Parathyroid adenoma (tissue), 2 donors: Measurements from ENCODE around the gene R3HDML.

Experiments used
- H2AFZ ChIP-seq: fragments of 300-600 bp; sonication (generic); one replicate; pipeline ENCODE4 v1.7.0; 2017; ENCODE audit warnings: antibody characterized with exemption, mild to moderate bottlenecking
- H3K27ac ChIP-seq: fragments of 300-600 bp; sonication (generic); one replicate; pipeline ENCODE4 v1.7.0; 2017
- H3K27me3 ChIP-seq: fragments of 300-600 bp; sonication (generic); one replicate; pipeline ENCODE4 v1.7.0; 2017; ENCODE audit warnings: low read length; ENCODE audit not compliant: control insufficient read depth, insufficient read depth
- H3K36me3 ChIP-seq: fragments of 300-600 bp; sonication (generic); one replicate; pipeline ENCODE4 v1.7.0; 2017; ENCODE audit warnings: low read length; ENCODE audit not compliant: control insufficient read depth, insufficient read depth
- H3K4me1 ChIP-seq: fragments of 300-600 bp; sonication (generic); one replicate; pipeline ENCODE4 v1.7.0; 2017; ENCODE audit warnings: control low read depth
- H3K4me2 ChIP-seq: fragments of 300-600 bp; sonication (generic); one replicate; pipeline ENCODE4 v1.7.0; 2017; ENCODE audit warnings: low read length
- H3K4me3 ChIP-seq: fragments of 300-600 bp; sonication (generic); one replicate; pipeline ENCODE4 v1.7.0; 2017; ENCODE audit warnings: low read depth, low read length
- H3K79me2 ChIP-seq: fragments of 300-600 bp; sonication (generic); one replicate; pipeline ENCODE4 v1.7.0; 2017; ENCODE audit warnings: control low read depth
- H3K9ac ChIP-seq: fragments of 300-600 bp; sonication (generic); one replicate; pipeline ENCODE4 v1.7.0; 2017; ENCODE audit warnings: mild to moderate bottlenecking
- H3K9me3 ChIP-seq: fragments of 300-600 bp; sonication (generic); one replicate; pipeline ENCODE4 v1.7.0; 2017; ENCODE audit warnings: low read length; ENCODE audit not compliant: control insufficient read depth
- CTCF ChIP-seq: fragments of 300-600 bp; sonication (generic); IDR thresholded peaks from one replicate; pipeline ENCODE4 v1.7.0; 2017; ENCODE audit warnings: antibody characterized with exemption, mild to moderate bottlenecking
- donor health status: primary hyperparathyroidism.

R3HDML gene

DNA sequence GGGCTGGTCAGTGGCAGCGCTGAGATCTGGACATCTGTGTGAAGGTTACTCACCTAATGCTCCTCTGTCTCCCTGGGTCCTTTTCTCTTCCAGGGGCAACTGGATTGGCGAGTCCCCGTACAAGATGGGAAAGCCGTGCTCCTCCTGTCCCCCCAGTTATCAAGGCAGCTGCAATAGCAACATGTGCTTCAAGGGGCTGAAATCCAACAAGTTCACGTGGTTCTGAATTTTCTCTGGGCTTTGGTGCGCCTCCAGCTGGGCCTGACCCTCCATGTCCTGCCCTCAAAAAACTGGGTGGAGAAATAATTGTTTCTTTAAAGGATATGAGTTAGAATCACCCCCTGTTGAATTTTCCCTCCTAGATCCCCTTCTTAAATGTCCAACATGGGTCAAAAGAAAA is 13.7 kb downstream of the R3HDML start:
- Histone ChIP-seq H3K4me2 (no peak overlapping the region), H3K36me3 (no peaks in the 10 kb centered on the region), H3K4me3 (no peak overlapping the region), H3K27ac (no peak overlapping the region), H3K9me3 (no peaks in the 10 kb centered on the region), H3K79me2 (no peaks in the 10 kb centered on the region), H3K27me3 (no peaks in the 10 kb centered on the region), H3K4me1 (no peaks in the 10 kb centered on the region), H3K9ac (no peak overlapping the region), H2AFZ (no peak overlapping the region)
- no peak for TF ChIP-seq CTCF

- no peaks in the 10 kb centered on the region for H3K79me2 ChIP-seq
- no peaks in the 10 kb centered on the region for H3K9me3 ChIP-seq
- H3K9ac ChIP-seq, result no peak overlapping the region
- no peak for TF ChIP-seq CTCF
- no peak overlapping the region for H3K4me2 ChIP-seq
- no peaks in the 10 kb centered on the region for H3K27me3 ChIP-seq
- H3K36me3 ChIP-seq, result no peaks in the 10 kb centered on the region
- H3K4me1 ChIP-seq, result no peaks in the 10 kb centered on the region
- no peak overlapping the region for H3K27ac ChIP-seq
- H3K4me3 ChIP-seq, result no peak overlapping the region
- no peak overlapping the region for H2AFZ ChIP-seq
These were observed 18.2 kb downstream of the R3HDML start for GRCh38 chr20:44354979-44355497.

- no peaks in the 10 kb centered on the region for H3K27me3 ChIP-seq
- no peak within 1 kb of the TSS for H3K4me3 ChIP-seq
- no peak within 1 kb of the TSS for H3K27ac ChIP-seq
- no peaks in the 10 kb centered on the region for H3K36me3 ChIP-seq
- no peak within 1 kb of the TSS for H3K9ac ChIP-seq
- TF ChIP-seq CTCF, result no peak
- no peak within 1 kb of the TSS for H3K4me2 ChIP-seq
- no peaks in the 10 kb centered on the region for H3K79me2 ChIP-seq
- H3K9me3 ChIP-seq, result no peaks in the 10 kb centered on the region
- H2AFZ ChIP-seq, result peak within 1 kb of the TSS; percentile 15
- no peaks in the 10 kb centered on the region for H3K4me1 ChIP-seq
These were observed 18.9 kb downstream of the R3HDML start, which contains the start of gene HNF4A for GRCh38 chr20:44355498-44356352. Gene HNF4A (plus strand): TSS chr20:44355699. CDS start chr20:44355805, 106 bp downstream.

- H3K9ac ChIP-seq, result no peak overlapping the region
- H2AFZ ChIP-seq, result no peak overlapping the region
- no peaks in the 10 kb centered on the region for H3K27me3 ChIP-seq
- no peak overlapping the region for H3K4me3 ChIP-seq
- TF ChIP-seq CTCF, result no peak
- no peaks in the 10 kb centered on the region for H3K79me2 ChIP-seq
- H3K9me3 ChIP-seq, result no peaks in the 10 kb centered on the region
- H3K4me2 ChIP-seq, result no peak overlapping the region
- H3K36me3 ChIP-seq, result no peaks in the 10 kb centered on the region
- peaks cover 3% of the 10 kb centered on the region for H3K4me1 ChIP-seq
- H3K27ac ChIP-seq, result no peak overlapping the region
These were observed 19.5 kb downstream of the R3HDML start for GRCh38 chr20:44356353-44356723.
